NB4 (cell line): ENCODE data around the gene NME7.
"Not testable (repeated sequence)": the region's sequence is repeated elsewhere in the genome, so short reads cannot be mapped to it uniquely, and the experiment has no call there.

Source experiments
- DNase-seq: peaks from one replicate; pipeline ENCODE4 v3.0.0; 2010; ENCODE audit warnings: low read depth
- H3K4me3 ChIP-seq: one replicate; pipeline ENCODE4 v1.5.1; 2011; ENCODE audit warnings: mild to moderate bottlenecking, low read depth, low read length, moderate library complexity
- MYC ChIP-seq: IDR thresholded peaks from 2 replicates; pipeline ENCODE4 v1.6.1; 2011; ENCODE audit warnings: low read depth, low read length
- POLR2A ChIP-seq: IDR thresholded peaks from 2 replicates; pipeline ENCODE4 v1.6.1; 2011; ENCODE audit warnings: mild to moderate bottlenecking; ENCODE audit not compliant: insufficient read length; ENCODE audit errors: extremely low read depth
- TF ChIP-seq, protein P1 (sequence below): IDR thresholded peaks from one replicate; pipeline ENCODE4 v1.5.1; 2012; ENCODE audit warnings: low read depth, low read length
- TF ChIP-seq, protein P2 (sequence below): IDR thresholded peaks from 2 replicates; pipeline ENCODE4 v1.6.1; 2011; ENCODE audit warnings: low read depth, low read length

The NME7 gene

DNA sequence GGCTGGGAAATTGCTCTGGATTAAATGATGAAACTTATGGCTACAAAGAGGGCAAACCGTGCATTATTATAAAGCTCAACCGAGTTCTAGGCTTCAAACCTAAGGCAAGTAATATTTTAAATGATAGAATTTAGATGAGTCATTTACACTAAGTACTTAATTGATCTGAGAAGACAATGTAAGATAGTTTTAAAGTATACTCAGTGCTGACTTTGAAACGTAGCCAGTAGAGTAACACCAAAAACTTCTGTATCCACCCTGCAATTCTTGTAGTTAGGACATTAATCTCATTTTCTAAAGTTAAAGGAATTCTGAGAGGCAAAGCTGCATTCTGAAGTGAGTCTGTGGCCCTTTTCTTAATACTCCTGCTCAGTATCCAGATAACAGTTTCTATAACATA is 240.3 kb downstream of the NME7 start:
- no peak for TF ChIP-seq POLR2A
- TF ChIP-seq, protein P1, sequence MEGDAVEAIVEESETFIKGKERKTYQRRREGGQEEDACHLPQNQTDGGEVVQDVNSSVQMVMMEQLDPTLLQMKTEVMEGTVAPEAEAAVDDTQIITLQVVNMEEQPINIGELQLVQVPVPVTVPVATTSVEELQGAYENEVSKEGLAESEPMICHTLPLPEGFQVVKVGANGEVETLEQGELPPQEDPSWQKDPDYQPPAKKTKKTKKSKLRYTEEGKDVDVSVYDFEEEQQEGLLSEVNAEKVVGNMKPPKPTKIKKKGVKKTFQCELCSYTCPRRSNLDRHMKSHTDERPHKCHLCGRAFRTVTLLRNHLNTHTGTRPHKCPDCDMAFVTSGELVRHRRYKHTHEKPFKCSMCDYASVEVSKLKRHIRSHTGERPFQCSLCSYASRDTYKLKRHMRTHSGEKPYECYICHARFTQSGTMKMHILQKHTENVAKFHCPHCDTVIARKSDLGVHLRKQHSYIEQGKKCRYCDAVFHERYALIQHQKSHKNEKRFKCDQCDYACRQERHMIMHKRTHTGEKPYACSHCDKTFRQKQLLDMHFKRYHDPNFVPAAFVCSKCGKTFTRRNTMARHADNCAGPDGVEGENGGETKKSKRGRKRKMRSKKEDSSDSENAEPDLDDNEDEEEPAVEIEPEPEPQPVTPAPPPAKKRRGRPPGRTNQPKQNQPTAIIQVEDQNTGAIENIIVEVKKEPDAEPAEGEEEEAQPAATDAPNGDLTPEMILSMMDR = no peak
- TF ChIP-seq, protein P2, sequence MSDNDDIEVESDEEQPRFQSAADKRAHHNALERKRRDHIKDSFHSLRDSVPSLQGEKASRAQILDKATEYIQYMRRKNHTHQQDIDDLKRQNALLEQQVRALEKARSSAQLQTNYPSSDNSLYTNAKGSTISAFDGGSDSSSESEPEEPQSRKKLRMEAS = no peak
- TF ChIP-seq MYC = no peak
- no peak for DNase-seq

DNA sequence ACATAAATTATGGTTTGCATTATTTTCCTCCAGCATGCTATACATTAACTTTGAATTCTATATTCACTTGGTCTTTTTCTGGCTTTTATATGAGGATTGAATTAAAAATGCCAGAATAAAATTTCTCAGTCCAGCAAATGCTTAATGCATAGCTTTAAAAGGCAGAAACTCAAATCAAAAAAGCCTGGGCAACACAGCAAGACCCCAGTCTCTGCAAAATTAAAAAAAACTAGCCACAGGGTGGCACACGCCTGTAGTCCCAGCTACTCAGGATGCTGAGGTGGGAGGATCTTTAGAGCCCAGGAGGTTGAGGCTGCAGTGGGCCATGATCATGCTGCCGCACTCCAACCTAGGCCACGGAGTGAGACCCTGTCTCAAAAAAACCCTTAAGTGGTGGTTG is 241.3 kb downstream of the NME7 start:
- no peak for DNase-seq
- TF ChIP-seq, protein P2 = no peak
- TF ChIP-seq, protein P1 = no peak
- no peak for TF ChIP-seq MYC
- TF ChIP-seq POLR2A = no peak
- no peak overlapping the region for H3K4me3 ChIP-seq

More for the DNA sequence above, 240.3 kb downstream of the NME7 start:
- no peak overlapping the region for H3K4me3 ChIP-seq

DNA sequence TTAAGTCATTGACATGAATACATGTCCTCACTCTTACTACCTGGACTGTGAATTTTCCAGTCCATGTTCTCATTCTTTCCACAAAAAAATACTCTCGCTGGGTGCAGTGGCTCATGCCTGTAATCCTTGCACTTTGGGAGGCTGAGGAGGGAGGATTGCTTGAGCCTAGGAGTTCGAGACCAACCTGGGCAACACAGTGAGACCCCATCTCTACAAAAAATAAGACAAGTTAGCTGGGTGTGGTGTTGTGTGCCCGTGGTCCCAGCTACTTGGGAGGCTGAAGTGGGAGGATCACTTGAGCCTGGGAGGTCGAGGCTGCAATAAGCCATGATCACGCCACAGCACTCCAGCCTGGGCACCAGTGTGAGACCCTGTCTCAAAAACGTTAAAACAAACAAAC is 242.0 kb downstream of the NME7 start:
- DNase-seq, H3K4me3 ChIP-seq: not testable (repeated sequence)

DNA sequence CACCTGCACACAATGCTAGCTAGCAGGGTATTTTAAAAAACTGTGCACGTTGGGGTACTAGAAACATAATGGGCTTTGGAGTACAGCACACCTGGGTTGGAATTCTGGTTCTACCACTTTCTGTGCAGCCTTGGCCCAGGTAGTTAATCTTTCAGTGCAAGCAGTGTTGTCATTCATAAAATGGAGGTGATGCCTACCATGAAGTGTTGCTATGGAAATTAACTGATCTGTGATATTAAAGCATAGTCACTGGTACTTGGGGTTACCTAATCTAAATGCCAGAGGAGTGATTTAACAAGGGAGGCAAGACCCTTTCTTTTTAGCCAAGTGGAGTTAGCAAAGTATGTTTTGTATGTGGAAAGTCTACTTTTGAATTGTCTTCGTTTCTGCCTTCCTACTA is 243.1 kb downstream of the NME7 start:
- TF ChIP-seq POLR2A (no peak), MYC (no peak)
- TF ChIP-seq, protein P1 = no peak
- TF ChIP-seq, protein P2 = no peak
- DNase-seq = no peak
- H3K4me3 ChIP-seq = no peak overlapping the region

DNA sequence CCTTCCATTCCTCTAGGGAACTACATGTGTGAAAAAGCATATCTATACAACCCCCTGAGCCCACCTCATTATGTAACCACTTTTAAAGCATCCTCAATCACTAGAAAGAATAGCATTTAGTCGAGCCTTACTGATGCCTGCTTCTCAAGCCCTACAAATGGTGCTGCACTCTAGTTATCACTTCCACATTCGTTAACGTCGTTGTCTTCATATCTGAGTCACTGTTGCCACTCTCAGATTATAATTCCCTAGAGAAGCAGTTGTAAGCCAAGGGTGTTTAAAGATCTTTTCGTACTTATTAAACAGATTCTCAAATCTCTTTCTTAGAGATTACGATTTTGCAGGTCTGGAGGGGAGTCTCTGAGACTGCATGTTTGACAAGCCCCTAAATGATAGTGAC is 244.6 kb downstream of the NME7 start:
- TF ChIP-seq, protein P1 = no peak
- TF ChIP-seq POLR2A (no peak), MYC (no peak)
- TF ChIP-seq, protein P2 = no peak
- no peak overlapping the region for H3K4me3 ChIP-seq
- DNase-seq = peak; percentile 16

DNA sequence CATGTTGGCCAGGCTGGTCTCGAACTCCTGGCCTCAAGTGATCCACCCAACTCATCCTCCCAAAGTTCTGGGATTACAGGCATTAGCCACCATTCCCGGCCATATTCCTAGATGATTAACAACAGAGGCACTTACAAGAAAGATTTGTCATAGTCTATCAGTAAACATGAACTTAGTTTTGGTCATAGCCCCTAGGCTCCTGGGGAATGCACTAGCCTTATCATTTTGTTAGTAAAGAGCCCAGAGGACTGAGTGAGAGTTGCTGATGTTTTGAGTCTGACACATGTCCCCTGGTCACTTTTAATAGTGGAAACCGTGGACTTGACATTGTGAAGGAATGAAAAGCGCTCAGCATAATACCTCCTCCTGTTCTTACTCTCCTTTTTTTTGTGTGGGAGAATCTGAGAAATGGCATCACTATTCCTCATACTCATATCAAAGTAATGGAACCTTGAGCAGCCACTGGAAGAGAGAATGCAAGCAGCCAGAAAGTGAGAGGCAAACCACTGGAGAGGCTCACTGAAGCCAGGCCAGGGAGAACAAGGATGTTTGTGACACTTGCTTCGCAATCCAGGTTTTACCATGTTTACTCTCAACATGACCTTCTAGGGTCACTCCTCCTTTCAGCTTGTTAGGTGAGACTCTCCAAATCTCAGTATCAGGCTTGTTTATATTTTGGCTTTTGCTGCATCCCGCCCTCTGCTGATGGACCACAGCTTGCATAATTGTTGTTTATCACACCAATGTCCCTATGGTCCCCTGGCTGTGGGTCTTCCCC is 246.3 kb downstream of the NME7 start:
- TF ChIP-seq MYC = no peak
- H3K4me3 ChIP-seq = no peak overlapping the region
- DNase-seq = no peak

DNA sequence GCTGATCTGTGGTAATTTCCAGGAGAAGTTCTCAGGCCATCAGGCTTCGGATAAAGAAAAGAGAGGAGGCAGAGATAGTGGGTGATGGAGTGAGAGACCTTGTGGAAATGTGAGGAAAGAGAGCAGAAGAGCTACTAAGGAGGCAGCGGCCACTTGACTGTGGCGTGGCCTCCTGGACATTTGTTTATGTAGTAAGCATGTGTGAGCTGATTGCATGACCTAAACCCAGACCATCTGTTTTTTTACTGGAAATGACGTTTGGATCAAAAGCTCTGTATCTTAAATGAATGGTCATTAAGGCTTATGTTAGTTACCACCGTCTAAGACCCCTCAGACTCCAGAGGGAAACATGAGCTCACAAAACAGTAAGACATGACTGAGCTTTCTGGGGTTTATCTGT is 247.5 kb downstream of the NME7 start:
- H3K4me3 ChIP-seq = no peak overlapping the region
- DNase-seq = no peak
- TF ChIP-seq POLR2A = no peak
- TF ChIP-seq, protein P2 = no peak
- TF ChIP-seq MYC = no peak
- TF ChIP-seq, protein P1 = no peak
